ENCODE data around the gene CHTF8. TPM values are rescaled to one million over a fixed set of nuclear protein-coding genes. Genes with fewer than 3 reads are reported as not detected.
"Not testable (repeated sequence)": the region's sequence is repeated elsewhere in the genome, so short reads cannot be mapped to it uniquely, and the experiment has no call there.

Gene CHTF8
- total RNA-seq, 4 donors from 2014 or later = 77.8 to 124 (median 82.8) TPM

DNA sequence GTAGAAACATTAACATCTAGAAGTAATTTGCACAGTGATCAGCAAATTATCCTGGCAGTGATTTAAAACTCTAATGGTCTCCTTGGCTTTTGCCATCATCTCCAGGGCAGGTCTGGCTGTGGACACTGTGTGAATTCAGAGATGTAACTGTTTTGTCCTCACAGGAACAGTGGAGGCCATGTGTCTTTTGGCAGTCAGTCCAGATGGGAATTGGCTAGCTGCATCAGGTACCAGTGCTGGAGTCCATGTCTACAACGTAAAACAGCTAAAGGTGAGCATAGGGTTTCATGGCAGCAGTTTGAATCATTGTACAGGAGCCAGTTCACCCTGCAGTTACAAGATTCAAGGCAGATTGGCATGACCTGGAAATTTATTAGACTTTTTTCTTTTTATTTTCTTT, 27.8 kb upstream of the CHTF8 start:
- TF ChIP-seq, protein P1, sequence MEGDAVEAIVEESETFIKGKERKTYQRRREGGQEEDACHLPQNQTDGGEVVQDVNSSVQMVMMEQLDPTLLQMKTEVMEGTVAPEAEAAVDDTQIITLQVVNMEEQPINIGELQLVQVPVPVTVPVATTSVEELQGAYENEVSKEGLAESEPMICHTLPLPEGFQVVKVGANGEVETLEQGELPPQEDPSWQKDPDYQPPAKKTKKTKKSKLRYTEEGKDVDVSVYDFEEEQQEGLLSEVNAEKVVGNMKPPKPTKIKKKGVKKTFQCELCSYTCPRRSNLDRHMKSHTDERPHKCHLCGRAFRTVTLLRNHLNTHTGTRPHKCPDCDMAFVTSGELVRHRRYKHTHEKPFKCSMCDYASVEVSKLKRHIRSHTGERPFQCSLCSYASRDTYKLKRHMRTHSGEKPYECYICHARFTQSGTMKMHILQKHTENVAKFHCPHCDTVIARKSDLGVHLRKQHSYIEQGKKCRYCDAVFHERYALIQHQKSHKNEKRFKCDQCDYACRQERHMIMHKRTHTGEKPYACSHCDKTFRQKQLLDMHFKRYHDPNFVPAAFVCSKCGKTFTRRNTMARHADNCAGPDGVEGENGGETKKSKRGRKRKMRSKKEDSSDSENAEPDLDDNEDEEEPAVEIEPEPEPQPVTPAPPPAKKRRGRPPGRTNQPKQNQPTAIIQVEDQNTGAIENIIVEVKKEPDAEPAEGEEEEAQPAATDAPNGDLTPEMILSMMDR (IDR thresholded peaks at IDR 0.05) = no peak
- TF ChIP-seq POLR2A (IDR thresholded peaks at IDR 0.05) = no peak
- intact Hi-C loops (cut with DNase I; ENCODE audit: low total_unique reads) = no loop called here
- WGBS, 2 donors = 78 to 100% methylated on average over 1 of the region's 1 CpG
- DNase-seq (ENCODE audit: low spot score in 2 of 2) = no peak
- H3K4me3 ChIP-seq (ENCODE audit: low read depth, poor library complexity, severe bottlenecking) = no peak overlapping the region

DNA sequence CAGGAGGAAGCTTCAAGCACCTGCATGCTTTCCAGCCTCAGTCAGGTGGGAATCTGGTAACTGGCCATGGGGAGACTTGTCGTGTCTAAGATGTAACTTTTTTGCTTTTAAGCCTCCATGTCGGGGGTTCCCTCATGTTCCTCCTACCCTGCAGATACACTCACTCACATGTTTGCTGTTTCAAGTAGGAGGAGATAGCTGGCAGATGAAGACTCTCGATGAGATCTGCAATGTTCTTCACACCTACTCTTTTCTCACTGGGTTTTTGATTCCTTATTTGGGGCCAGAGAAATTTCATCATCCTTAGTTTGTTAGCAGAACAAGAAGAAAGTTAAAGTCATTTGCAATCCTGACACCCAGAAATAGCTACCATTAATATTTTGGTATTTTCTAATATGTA, 24.8 kb upstream of the CHTF8 start:
- H3K4me3 ChIP-seq (ENCODE audit: low read depth, poor library complexity, severe bottlenecking) = no peak overlapping the region
- intact Hi-C loops (cut with DNase I; ENCODE audit: low total_unique reads) = no loop called here
- WGBS, 2 donors = 83 to 88% methylated on average over 3 of the region's 3 CpGs
- no peak for DNase-seq (ENCODE audit: low spot score in 2 of 2)
- TF ChIP-seq, protein P1 (IDR thresholded peaks at IDR 0.05) = no peak
- TF ChIP-seq POLR2A (IDR thresholded peaks at IDR 0.05) = no peak

DNA sequence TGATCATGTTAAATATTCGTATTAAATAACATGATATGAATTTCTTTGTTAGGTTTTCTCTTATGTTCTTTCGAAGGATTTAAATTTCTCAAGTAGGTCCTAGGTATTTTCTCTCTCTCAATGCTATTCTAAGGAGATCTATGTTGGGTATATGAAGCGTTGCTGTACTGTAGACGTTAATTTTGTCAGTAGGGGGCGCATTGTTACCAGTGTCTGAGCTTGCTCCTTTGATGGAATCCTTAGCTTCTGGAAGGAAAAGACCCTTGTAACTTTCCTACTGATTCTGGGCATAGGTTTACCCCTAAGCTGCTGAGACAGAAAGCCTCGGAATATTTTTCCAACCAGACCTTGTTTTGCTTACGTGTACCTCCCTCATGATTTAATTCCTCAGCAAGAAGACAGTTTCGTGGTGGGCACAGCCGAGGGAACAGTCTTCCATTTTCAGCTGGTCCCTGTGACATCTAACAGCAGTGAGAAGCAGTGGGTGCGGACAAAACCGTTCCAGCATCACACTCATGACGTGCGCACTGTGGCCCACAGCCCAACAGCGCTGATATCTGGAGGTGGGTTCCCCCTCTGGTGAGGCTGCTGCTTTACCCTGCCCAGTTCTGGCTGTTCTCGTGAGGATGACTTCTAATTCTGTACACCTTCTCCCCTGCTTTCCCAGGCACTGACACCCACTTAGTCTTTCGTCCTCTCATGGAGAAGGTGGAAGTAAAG, 17.9 kb upstream of the CHTF8 start:
- WGBS, 2 donors = 59 to 60% methylated on average over 16 of the region's 16 CpGs
- peak in 1 of 2 donors; percentile 57 for DNase-seq (ENCODE audit: low spot score in 2 of 2)
- TF ChIP-seq, protein P1 (IDR thresholded peaks at IDR 0.05) = peak in 1 of 3 donors; percentile 40
- TF ChIP-seq POLR2A (IDR thresholded peaks at IDR 0.05) = no peak
- intact Hi-C loops (cut with DNase I; ENCODE audit: low total_unique reads) = loop anchor here (2.0 kb wide), 1 partner anchor 136 kb away; no protein-coding TSS in a partner anchor
- no peak overlapping the region for H3K4me3 ChIP-seq (ENCODE audit: low read depth, poor library complexity, severe bottlenecking)

DNA sequence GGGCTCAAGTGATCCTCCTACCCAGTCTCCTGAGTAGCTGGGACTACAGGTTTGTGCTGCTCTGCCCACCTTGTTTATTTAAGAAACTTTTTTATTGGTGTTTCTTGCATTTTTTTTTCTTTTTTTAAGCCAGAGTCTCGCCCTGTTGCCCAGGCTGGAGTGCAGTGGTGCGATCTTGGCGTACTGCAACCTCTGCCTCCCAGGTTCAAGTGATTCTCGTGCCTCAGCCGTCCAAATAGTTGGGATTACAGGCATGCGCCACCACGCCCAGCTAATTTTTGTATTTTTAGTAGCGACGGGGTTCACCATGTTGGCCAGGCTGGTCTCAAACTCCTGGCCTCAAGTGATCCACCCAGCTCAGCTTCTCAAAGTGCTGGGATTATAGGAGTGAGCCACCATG, 17.2 kb upstream of the CHTF8 start:
- DNase-seq (ENCODE audit: low spot score in 2 of 2); H3K4me3 ChIP-seq (ENCODE audit: low read depth, poor library complexity, severe bottlenecking): not testable (repeated sequence)
- 70 to 75% methylated on average over 9 of the region's 9 CpGs for WGBS, 2 donors
- intact Hi-C loops (cut with DNase I; ENCODE audit: low total_unique reads) = loop anchor here (2.0 kb wide), 1 partner anchor 137 kb away; no protein-coding TSS in a partner anchor

GRCh38 chr16:69145658-69146057, 13.3 kb upstream of the CHTF8 start:
- 76 to 77% methylated on average over 4 of the region's 4 CpGs for WGBS, 2 donors
- TF ChIP-seq POLR2A (IDR thresholded peaks at IDR 0.05) = no peak
- TF ChIP-seq, protein P1 (IDR thresholded peaks at IDR 0.05) = no peak
- no peak overlapping the region for H3K4me3 ChIP-seq (ENCODE audit: low read depth, poor library complexity, severe bottlenecking)
- intact Hi-C loops (cut with DNase I; ENCODE audit: low total_unique reads) = no loop called here
- no peak for DNase-seq (ENCODE audit: low spot score in 2 of 2)

- DNase-seq (ENCODE audit: low spot score in 2 of 2) = no peak
- intact Hi-C loops (cut with DNase I; ENCODE audit: low total_unique reads) = no loop called here
- WGBS, 2 donors = 86 to 89% methylated on average over 11 of the region's 11 CpGs
- no peak for TF ChIP-seq POLR2A (IDR thresholded peaks at IDR 0.05)
- TF ChIP-seq, protein P1 (IDR thresholded peaks at IDR 0.05) = no peak
- H3K4me3 ChIP-seq (ENCODE audit: low read depth, poor library complexity, severe bottlenecking) = no peak overlapping the region
Measured at GRCh38 chr16:69143116-69143515, 10.7 kb upstream of the CHTF8 start.
